SIG-M5 (cell line): Measurements from ENCODE around the gene CGREF1.

Experiments
- DNase-seq: peaks from one replicate; lab custom pipeline; 2025; lab: John Stamatoyannopoulos, UW

Gene CGREF1

GRCh38 chr2:27073782-27074181 is 45.1 kb downstream of the CGREF1 start:
- DNase-seq = no peak

- DNase-seq = no peak
Observed at GRCh38 chr2:27072920-27073319, 46.0 kb downstream of the CGREF1 start.

- DNase-seq = no peak
Observed at GRCh38 chr2:27071990-27072830, 46.7 kb downstream of the CGREF1 start.

DNA sequence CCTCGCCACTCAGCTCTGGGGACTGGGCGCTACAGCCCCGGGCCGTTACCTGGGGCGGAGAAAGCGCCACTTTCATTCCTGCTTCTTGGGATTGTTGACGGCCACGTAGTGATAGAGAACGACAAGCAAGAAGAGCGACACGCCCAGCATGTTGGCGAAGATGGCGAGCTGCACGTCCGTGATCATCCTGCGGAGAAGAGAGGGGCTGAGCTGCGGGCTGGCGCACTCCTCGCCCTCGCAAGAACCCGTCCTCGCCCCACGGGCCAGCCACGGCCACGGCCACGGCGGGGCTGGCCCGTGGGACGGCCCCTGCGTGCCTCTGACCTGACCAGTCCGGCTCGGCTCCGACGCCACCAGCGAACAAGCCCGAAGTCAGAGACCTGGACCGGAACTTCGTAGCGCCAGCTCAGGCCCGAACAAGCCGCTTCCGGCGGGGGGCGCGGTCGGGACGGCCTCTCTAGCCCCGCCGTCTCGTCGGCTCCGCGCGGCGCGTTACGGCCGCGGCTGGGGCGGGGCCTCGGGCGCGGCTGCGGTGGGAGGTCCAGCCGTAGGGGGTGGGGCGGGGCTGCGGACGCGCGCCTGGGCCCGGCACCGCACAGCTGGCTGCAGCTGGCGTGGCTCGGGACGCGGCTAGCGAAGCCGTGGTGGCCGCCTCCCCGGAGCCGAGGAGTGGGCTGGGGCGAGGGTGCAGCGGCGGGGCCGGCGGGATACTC is 47.5 kb downstream of the CGREF1 start, which contains the start of gene OST4:
OST4 (minus strand) TSS at position 378 of the 713 bp plus-strand sequence.
- DNase-seq = peak; percentile 32

- DNase-seq = no peak
Observed at GRCh38 chr2:27070653-27071276, 48.2 kb downstream of the CGREF1 start.

- DNase-seq = no peak
Observed at GRCh38 chr2:27069961-27070618, 48.8 kb downstream of the CGREF1 start.

- DNase-seq = no peak
Observed at GRCh38 chr2:27069436-27069835, 49.5 kb downstream of the CGREF1 start.

DNA sequence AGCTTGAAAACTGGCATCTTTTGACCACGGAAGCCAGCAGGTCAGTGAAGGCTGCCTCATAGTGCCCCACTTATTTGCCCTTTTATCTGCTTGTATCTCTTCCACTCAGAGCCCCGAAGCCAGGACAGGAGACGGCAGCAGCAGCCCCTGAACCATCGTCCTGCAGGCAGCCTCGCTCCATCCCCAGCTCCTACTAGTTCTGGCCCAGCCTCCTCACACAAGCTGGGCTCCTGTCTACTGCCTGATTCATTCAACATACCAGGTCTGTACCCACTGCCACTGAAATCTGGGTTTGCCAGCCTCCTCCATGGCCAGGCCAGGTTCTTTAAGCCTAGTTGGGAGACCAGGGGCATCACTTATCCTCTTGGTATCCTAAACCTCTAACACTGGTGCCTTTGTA is 51.5 kb downstream of the CGREF1 start:
- no peak for DNase-seq

GRCh38 chr2:27065128-27065527 is 53.8 kb downstream of the CGREF1 start:
- no peak for DNase-seq

DNA sequence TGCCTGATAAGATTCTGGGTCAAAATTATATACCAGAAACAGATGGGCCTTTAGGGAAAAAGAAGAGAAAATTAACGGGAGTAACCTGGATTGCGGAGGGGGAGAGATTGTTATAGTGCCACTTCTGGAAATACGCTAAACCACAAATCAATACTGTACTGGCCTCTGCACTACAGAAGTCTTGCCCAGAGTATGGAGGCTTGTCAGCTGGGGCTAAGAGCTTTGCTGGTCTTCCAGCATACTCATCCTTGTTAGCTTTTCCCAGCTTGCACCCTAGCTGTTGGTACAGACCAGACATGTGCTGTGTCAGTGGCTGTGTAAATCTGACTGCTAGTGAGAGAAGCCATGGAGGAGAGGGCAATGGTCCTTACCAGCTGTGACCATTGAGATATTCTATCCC is 58.6 kb downstream of the CGREF1 start:
- no peak for DNase-seq

- DNase-seq = no peak
Observed at GRCh38 chr2:27059141-27059820, 59.6 kb downstream of the CGREF1 start.

DNA sequence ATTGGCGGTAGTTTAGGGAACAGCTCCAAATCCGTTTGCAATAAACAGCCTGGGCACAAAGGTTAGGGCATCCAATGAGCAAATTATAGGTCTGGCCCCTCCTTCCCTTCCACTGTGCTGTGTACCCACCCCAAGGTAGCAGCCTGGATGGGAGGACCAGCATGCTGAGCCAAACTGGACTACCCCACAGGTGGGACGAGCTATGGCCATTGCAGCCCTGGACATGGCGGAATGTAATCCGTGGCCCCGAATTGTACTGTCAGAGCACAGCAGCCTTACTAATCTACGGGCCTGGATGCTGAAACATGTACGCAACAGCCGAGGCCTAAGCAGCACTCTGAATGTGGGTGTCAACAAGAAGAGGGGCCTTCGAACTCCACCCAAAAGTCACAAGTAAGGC is 60.7 kb downstream of the CGREF1 start:
- DNase-seq = no peak

DNA sequence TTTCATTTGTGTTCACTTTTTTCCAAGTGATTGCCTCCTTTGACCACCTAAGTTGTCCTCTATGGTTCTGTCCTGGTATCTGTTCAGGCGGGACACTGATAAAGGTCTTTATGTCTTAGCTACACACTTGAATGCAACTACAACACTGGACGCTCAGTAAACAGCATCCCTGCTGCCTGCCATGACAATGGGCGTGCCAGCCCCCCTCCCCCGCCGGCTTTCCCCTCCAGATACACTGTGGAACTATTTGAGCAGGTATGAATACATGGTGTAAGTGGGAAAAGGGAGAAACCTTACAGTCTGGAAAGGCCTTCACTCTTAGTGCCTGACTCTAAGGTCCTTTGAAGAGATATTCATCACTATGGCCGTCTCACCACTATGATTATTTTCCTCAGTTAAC is 61.7 kb downstream of the CGREF1 start:
- DNase-seq = no peak

- DNase-seq = no peak
Observed at GRCh38 chr2:27054721-27055120, 64.2 kb downstream of the CGREF1 start.

DNA sequence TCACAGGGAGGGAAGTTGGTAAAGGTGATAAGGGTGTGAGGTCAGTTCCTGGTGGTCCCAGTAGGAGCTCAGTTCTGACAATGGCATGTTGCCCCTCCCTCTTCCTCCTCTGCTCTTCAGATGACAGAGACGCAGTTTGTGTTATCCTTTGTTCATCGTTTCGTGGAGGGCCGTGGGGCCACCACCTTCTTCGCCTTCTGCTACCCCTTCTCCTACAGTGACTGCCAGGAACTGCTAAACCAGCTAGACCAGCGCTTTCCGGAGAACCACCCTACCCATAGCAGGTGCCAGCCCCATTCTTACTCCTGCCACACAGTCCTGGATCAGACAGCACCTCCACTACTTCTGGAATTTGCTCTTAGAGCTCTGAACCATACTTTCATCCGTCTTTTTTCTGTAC is 65.2 kb downstream of the CGREF1 start:
- no peak for DNase-seq

DNA sequence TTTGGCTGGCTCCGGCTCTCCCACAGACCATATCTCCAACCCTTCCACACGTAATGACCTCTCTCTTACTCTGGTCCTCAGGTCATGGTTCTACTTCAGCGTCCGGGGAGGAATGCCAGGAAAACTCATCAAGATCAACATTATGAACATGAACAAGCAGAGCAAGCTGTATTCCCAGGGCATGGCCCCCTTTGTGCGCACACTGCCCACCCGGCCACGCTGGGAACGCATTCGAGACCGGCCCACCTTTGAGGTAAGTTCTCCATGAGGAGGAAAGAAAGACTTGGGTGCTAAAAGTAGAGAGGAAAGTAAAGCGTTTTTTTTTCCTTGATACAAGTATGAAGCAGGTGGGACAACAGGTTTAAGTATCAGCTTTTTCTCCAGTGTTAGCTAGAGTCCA is 65.6 kb downstream of the CGREF1 start:
- no peak for DNase-seq

GRCh38 chr2:27051902-27052645 is 66.9 kb downstream of the CGREF1 start:
- no peak for DNase-seq

- peak; percentile 84 for DNase-seq
Observed at GRCh38 chr2:27050996-27051901, 67.7 kb downstream of the CGREF1 start, which contains the start of gene AGBL5. Gene AGBL5 (plus strand): TSS chr2:27051668. CDS start chr2:27052959, 1,291 bp downstream.
